ENCODE data around the gene CCDC80.

GRCh38 chr3:112689385-112689784 lies 48.4 kb upstream of the CCDC80 start:
- TF ChIP-seq CTCF (IDR thresholded peaks at IDR 0.05) = no peak
- TF ChIP-seq POLR2A (IDR thresholded peaks at IDR 0.05) = no peak

All from heart left ventricle (tissue), 13 donors.